WERI-Rb-1 (cell line): ENCODE data around the gene TMEM72.

Experiments used
- DNase-seq: peaks from one replicate; pipeline ENCODE4 v3.0.0-alpha.2; 2020
- H3K27ac ChIP-seq: fragments of 250-450 bp; sonication (Bioruptor Pico); 2 replicates; pipeline ENCODE4 v1.5.1; 2020; ENCODE audit warnings: mild to moderate bottlenecking, moderate library complexity
- H3K27me3 ChIP-seq: fragments of 250-450 bp; sonication (Bioruptor Pico); 2 replicates; pipeline ENCODE4 v1.5.1; 2021; ENCODE audit warnings: mild to moderate bottlenecking, low read depth, moderate library complexity; ENCODE audit not compliant: insufficient read depth, severe bottlenecking
- H3K36me3 ChIP-seq: fragments of 250-450 bp; sonication (Bioruptor Pico); 2 replicates; pipeline ENCODE4 v1.5.1; 2020; ENCODE audit warnings: mild to moderate bottlenecking, moderate library complexity
- H3K4me3 ChIP-seq: 2 replicates; pipeline ENCODE4 v1.5.1; 2011; ENCODE audit warnings: low read depth, mild to moderate bottlenecking, control low read depth, low read length
- H3K9me3 ChIP-seq: fragments of 250-450 bp; sonication (Bioruptor Pico); 2 replicates; pipeline ENCODE4 v1.5.1; 2021; ENCODE audit warnings: mild to moderate bottlenecking, moderate library complexity; ENCODE audit not compliant: severe bottlenecking
- TF ChIP-seq, protein P1 (sequence below): IDR thresholded peaks from 2 replicates; pipeline ENCODE4 v1.5.1; 2011; ENCODE audit warnings: low read depth, mild to moderate bottlenecking, control low read depth, inconsistent platforms, low read length

TMEM72 gene

DNA sequence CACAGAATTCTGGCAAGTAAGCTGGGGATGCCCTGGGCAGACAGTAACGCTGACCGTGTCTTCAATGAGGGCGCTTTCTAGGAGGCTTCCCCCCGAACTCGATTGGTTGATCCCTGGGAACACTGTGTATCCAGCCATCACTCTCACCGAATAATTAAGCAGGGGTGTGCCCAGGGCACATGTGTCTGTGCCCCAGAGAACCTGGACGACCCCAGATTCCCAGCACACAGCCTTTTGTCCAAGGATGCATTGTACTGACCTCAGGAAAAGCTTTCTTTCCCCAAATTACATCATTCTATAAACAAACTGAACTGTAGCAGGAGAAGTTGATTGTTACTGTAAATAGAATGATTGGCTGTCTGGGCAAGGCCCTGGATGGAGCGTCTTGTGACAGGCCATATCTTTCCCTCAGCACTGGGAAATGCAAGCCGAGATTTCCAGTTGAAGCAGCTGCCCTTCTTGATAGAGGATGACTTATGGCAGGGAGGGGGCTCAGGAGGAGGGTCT lies 74.1 kb downstream of the TMEM72 start:
- no peak overlapping the region for H3K4me3 ChIP-seq
- TF ChIP-seq, protein P1, sequence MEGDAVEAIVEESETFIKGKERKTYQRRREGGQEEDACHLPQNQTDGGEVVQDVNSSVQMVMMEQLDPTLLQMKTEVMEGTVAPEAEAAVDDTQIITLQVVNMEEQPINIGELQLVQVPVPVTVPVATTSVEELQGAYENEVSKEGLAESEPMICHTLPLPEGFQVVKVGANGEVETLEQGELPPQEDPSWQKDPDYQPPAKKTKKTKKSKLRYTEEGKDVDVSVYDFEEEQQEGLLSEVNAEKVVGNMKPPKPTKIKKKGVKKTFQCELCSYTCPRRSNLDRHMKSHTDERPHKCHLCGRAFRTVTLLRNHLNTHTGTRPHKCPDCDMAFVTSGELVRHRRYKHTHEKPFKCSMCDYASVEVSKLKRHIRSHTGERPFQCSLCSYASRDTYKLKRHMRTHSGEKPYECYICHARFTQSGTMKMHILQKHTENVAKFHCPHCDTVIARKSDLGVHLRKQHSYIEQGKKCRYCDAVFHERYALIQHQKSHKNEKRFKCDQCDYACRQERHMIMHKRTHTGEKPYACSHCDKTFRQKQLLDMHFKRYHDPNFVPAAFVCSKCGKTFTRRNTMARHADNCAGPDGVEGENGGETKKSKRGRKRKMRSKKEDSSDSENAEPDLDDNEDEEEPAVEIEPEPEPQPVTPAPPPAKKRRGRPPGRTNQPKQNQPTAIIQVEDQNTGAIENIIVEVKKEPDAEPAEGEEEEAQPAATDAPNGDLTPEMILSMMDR = no peak
- no peaks in the 10 kb centered on the region for H3K36me3 ChIP-seq
- DNase-seq = no peak
- H3K27me3 ChIP-seq = no peaks in the 10 kb centered on the region
- H3K27ac ChIP-seq = no peak overlapping the region
- H3K9me3 ChIP-seq = no peaks in the 10 kb centered on the region

DNA sequence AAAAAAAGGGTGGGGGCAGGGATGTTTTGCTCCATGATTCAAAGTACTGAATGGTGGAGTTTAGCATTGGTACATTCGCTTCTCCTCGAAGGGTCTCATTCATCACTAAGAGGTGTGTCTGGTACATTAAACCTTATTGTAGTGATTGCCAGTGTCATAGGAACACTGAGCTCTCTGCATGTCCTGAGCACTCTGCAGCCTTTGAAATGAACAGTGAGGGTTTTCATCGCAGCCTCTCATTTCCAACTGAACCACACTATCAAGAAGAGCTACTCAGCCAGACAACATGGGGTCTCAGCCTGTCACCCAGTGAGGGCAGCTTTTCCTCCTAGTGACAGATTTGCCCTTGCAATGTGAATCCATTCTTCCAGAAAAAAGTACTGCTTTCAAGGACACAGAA lies 75.0 kb downstream of the TMEM72 start:
- Histone ChIP-seq H3K9me3 (no peaks in the 10 kb centered on the region), H3K36me3 (no peaks in the 10 kb centered on the region), H3K27me3 (no peaks in the 10 kb centered on the region), H3K4me3 (no peak overlapping the region), H3K27ac (no peak overlapping the region)
- TF ChIP-seq, protein P1 = no peak
- no peak for DNase-seq
